NCI-H748 (cell line): ENCODE data around the gene PRDX6.
"Not testable (repeated sequence)": the region's sequence is repeated elsewhere in the genome, so short reads cannot be mapped to it uniquely, and the experiment has no call there.

Experiments used
- DNase-seq: peaks from one replicate; lab custom pipeline; 2025; ENCODE audit not compliant: unreplicated experiment; lab: John Stamatoyannopoulos, UW

Gene PRDX6

DNA sequence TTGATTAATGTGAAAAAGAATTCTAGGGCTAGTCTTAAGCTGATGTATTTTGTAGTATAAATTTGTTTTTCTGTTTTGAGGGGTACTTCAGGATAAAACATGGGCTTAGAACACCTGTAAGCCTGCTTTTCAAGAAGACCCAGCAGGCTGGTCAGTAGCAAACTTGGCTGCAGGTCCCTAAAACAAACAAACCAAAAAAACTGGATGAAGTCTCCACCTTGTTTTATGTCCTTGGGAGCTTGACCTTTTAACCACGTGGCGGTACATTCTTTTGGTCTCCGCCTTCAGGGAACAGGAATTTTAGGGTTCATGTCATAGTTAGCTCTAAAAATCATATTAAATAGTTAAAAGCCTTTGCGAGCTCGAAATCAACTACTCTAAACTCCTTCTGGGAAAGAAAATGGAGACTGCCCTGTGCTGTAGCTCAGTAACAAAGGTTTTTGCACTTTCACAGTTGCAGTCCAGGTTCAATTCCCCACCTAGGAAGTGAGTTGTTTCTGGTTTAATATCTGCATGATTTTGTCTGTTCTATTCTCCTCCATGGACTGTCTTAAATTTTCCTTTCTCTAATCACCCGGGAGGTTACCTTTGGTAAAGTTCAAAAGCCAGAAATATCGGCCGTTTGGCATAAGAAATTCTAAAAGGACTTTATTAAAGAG is 18.6 kb downstream of the PRDX6 start:
- DNase-seq = no peak

GRCh38 chr1:173496757-173497320 is 19.7 kb downstream of the PRDX6 start:
- no peak for DNase-seq

GRCh38 chr1:173499729-173500128 is 22.6 kb downstream of the PRDX6 start:
- DNase-seq = no peak

GRCh38 chr1:173502104-173502503 is 25.0 kb downstream of the PRDX6 start:
- no peak for DNase-seq

GRCh38 chr1:173503391-173503790 is 26.3 kb downstream of the PRDX6 start:
- no peak for DNase-seq

- DNase-seq = peak; percentile 45
Observed at GRCh38 chr1:173504268-173504667, 27.1 kb downstream of the PRDX6 start.

DNA sequence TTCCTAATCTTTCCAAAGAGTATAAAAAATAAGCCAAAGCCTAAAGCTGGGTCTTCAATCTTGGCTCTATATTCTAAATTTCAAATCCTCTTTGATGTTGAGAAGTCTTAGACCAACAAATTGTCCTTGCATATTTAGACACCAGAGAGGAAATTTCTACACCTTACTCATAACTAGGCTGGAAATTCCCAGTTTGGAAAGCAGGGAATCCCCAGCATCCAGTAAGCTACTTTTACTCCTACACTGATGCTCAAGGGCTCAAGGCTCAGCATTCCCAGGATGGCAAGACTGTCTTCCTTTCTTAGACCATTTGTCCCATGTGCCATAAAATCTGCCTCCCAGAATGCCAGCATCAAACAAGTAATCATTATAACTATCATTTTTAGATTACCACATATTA is 28.3 kb downstream of the PRDX6 start:
- DNase-seq = no peak

DNA sequence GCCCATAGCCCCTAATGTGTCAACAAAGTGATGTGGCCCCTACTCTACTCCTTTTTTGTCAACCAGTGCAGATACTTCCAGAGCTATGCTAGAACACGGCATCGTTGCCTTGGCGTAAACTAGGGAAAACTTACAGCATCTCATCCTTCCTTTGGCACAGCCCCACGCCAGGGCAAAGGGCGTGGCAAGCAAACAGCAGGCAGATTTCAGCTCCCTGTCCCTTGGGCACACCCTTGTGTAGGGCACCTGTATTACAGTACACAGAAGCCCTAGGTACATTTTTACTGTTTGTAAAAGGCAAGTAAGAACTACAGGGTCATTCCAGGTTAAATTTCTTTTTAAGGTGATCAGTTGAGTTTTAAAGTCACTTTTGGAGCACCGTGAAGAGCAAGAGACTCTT is 29.3 kb downstream of the PRDX6 start:
- peak; percentile 12 for DNase-seq

GRCh38 chr1:173507205-173507846 is 30.2 kb downstream of the PRDX6 start:
- peak; percentile 20 for DNase-seq

DNA sequence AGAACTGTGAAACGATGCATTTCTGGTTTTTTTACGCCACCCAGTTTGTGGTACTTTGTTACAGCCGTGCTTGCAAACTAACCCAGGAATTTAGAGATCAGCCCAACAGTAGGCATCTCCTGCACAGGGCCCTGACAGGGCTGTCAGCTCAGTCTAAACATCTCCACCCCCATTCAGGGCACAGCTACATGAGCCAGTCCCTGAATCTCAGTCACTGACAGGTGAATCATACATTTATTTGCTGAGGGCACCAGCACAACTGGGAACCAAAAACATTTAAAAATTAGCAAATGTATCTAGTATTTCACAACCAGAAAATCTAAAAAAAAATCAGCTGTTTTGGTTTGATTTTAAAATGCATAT is 30.7 kb downstream of the PRDX6 start:
- no peak for DNase-seq

DNA sequence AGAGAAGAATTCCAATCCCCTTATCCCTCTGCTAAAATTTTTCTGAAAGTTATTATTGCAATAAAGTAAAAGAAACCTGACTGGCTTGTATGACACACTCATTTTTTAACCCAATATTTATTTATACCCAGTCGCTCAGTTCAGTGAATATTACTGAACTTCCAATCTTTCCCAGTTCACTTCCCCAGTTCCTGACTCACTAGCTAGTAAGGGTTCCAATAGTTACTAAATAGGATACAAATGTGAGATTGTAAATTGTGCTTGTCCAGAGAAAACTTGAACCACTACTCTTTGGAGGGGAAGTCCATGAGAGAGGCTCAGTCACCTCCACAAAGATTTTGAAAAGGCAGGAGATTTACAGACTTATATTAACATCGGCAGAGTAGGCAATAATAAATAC is 31.4 kb downstream of the PRDX6 start:
- DNase-seq = no peak

GRCh38 chr1:173509797-173510196 is 32.7 kb downstream of the PRDX6 start:
- DNase-seq = no peak

DNA sequence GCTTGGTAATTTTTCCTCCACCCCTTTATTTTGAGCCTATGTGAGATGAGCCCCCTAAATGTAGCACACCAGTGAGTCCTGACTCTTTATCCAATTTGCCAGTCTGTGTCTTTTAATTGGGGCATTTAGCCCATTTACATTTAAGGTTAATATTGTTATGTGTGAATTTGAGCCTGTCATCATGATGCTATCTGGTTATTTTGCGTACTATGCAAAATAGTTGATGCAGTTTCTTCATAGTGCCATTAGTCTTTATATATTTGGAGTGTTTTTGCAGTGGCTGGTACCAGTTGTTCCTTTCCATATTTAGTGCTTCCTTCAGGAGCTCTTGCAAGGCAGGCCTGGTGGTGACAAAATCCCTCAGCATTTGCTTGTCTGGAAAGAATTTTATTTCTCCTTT is 37.4 kb downstream of the PRDX6 start:
- DNase-seq = not testable (repeated sequence)

DNA sequence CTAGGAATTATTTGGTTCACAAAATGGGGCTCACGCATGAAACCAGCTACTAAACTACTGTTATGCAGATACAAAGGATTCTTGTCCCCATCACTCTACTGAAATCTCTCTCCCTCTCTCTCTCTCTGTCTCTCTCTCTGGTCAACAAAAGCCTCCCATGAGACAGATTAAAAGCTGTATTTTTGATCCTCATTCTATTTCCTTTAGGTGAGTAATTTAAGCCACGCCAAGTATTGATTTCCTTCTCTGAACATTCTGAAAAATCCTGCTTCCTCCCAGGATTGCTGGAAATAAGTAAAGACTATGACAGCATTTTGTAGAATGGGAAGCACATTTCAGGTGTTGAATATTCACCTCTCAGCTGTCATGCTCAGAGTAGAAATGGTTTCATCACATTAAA is 43.7 kb downstream of the PRDX6 start:
- no peak for DNase-seq

DNA sequence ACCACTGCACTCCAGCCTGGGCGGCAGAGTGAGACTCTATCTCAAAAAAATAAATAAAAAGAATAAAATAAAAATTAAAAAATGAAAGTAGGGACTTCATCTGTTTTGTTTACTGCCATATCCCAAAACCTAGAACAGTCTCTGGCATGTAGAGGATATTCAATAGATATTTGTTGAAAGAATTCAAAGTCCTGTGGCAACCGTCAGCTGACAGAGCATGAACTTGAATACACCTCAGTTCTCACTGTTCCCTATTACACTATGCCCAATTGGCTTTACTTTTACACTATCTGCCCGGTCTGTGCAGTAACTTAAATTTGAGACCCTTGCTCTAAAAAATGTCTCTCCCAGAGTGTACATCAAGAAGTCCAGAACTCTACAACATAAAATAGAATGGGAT is 46.2 kb downstream of the PRDX6 start:
- DNase-seq = no peak

GRCh38 chr1:173525926-173526325 is 48.8 kb downstream of the PRDX6 start:
- no peak for DNase-seq

DNA sequence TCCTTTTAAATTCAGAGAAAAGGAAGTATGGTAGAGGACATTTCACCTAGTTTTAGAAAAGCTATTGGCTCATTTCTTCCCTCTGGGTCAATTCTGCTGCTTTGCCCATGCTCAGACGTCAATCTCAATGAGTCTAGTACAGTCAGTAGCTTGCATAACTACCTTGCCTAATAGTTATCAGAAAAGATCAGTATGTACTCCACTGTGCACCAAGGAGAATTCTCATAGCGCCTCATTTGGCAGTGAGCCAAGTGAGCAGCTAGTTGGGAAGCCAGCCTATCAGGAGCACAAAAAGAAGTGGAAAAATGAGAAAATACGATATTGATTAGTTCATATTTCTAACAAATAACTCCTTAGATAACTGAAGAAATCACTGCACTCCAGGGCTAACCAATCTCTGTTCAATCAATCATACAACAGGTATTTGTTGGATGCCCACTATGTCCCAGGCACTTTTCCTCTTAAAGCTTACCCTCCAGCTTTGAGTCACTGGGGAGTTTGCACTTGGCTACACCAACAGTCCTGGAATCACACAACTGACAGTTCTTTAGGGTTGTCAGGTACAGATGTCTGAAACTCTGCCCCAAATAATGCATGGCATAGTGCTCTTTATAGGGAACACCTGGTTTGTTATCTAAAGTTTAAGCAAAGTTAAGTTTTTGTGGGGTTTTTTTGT is 50.2 kb downstream of the PRDX6 start:
- DNase-seq = peak; percentile 14

DNA sequence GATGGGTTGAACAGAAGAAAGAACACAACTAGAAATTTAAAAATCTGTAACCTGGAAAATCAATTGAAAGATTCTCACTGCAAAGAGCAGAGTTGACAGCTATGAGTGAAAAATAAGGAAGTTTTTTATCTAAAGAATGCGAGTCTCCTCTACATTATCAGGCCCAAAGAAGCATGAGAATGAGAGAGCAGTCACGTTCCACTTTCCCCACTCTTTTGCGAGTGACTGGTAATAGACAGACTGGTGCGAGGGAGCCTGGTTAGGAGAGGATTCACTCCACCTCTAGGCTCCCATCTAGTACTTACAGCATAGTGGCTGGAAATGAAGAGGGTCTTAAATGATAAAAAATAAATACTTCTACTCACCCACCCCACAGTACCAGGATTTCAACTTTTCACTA is 52.0 kb downstream of the PRDX6 start:
- no peak for DNase-seq

DNA sequence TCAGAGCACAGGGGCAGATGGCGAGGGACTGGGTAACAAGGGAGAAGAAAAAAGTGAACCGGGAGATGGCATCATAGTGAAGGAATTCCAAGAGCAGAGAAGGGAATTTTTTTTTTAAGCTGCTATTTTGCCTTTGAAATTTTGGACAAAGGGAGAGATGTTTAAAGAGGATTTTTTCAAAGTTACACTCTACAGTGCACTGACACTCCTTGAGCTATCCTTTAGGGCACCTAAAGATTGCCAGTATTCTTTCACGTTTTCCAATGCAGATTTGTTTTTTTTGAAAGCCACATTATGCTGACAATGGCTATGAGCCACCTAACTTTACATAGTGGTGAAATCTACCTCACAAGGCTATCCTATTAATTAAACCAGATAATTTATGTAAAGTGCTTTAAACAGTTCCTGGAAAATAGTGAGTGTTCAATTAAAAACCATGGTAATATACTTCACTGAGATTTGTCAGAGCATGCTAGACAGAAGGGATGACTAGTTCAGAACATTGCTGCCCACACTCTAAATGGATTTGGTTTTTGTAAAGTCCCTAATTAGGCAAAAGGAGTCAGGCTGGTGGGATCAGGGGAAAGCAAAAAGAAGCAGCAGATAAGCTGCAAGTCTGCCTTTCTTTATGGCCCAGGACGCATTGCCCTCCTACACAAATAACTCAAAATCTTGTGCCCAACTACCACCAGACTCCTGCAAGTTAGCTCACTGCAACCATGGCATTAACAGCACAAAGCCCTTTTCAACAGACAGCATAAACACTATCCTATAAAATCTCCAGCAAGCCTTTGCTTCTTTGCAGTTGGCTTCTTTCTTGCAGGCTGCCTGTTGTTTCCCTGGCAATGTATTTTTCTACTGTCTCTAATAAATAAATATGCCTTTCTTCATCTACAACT is 53.9 kb downstream of the PRDX6 start:
- no peak for DNase-seq

GRCh38 chr1:173532237-173532636 is 55.1 kb downstream of the PRDX6 start:
- DNase-seq = no peak

DNA sequence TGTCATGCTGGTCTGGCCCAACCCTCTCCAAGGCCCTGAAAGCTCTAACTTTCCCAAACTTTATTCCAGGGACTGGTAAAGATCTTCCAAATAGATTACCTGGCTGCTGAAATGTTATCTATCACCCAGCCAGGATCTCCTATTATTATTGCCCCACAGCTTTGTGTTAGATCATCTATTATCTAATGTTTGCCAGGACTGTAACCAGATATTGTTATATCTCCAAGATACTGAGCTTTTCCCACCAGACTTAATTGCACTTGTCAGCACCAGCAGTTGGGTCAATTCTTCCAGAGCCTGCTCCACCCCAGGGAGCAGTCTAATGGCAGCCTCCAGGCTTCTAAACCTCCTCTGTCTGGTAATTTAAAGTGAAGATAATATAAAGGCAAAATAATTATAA is 59.1 kb downstream of the PRDX6 start:
- no peak for DNase-seq
